ENCODE results near the gene CACNA1C.
"Not testable (repeated sequence)": the region's sequence is repeated elsewhere in the genome, so short reads cannot be mapped to it uniquely, and the experiment has no call there.

CACNA1C gene

GRCh38 chr12:2124466-2125023, 71.8 kb downstream of the CACNA1C start:
- Histone ChIP-seq H3K36me3 (ENCODE audit: control insufficient read depth in 4 of 4, insufficient read depth in 4 of 4, low read length in 3 of 4) (no peaks in the 10 kb centered on the region), H3K4me3 (ENCODE audit: control insufficient read depth in 1 of 7, extremely low read depth in 1 of 7, insufficient read depth in 4 of 7, low read depth in 2 of 7, low read length in 6 of 7) (no peak overlapping the region), H3K4me1 (ENCODE audit: control extremely low read depth in 1 of 4, control insufficient read depth in 4 of 4, insufficient read depth in 4 of 4, low read length in 3 of 4) (no peaks in the 10 kb centered on the region), H3K9me3 (ENCODE audit: control extremely low read depth in 1 of 5, control insufficient read depth in 4 of 5, insufficient read depth in 2 of 5, low read depth in 1 of 5, low read length in 4 of 5) (no peaks in the 10 kb centered on the region), H3K27ac (ENCODE audit: insufficient read depth in 1 of 2, low read depth in 1 of 2, low read length in 2 of 2, poor library complexity in 1 of 2, severe bottlenecking in 2 of 2) (no peak overlapping the region), H3K27me3 (replicated peaks in 2 of 5; ENCODE audit: control insufficient read depth in 4 of 5, insufficient read depth in 5 of 5, low read length in 4 of 5) (peaks cover 0 to 3% (median 0%) of the 10 kb centered on the region in 5 experiments)
- DNase-seq, result no peak
- CTCF ChIA-PET, result no interaction called here
- POLR2A ChIA-PET, result no interaction called here
- 89% methylated on average over 13 of the region's 13 CpGs for WGBS (ENCODE audit: insufficient coverage)

GRCh38 chr12:2125651-2126522, 73.1 kb downstream of the CACNA1C start:
- no peaks in the 10 kb centered on the region for H3K4me1 ChIP-seq (ENCODE audit: control extremely low read depth in 1 of 4, control insufficient read depth in 4 of 4, insufficient read depth in 4 of 4, low read length in 3 of 4)
- no peak overlapping the region for H3K27ac ChIP-seq (ENCODE audit: insufficient read depth in 1 of 2, low read depth in 1 of 2, low read length in 2 of 2, poor library complexity in 1 of 2, severe bottlenecking in 2 of 2)
- H3K27me3 ChIP-seq (replicated peaks in 2 of 5; ENCODE audit: control insufficient read depth in 4 of 5, insufficient read depth in 5 of 5, low read length in 4 of 5), result peaks cover 0 to 3% (median 0%) of the 10 kb centered on the region in 5 experiments
- no peaks in the 10 kb centered on the region for H3K9me3 ChIP-seq (ENCODE audit: control extremely low read depth in 1 of 5, control insufficient read depth in 4 of 5, insufficient read depth in 2 of 5, low read depth in 1 of 5, low read length in 4 of 5)
- ChIA-PET CTCF (interaction anchor here (0.6 kb wide), 1 partner anchor 485 kb away, joined by 3 read pairs; no protein-coding TSS in a partner anchor), POLR2A (no interaction called here)
- WGBS (ENCODE audit: insufficient coverage), result 85% methylated on average over 9 of the region's 11 CpGs
- no peaks in the 10 kb centered on the region for H3K36me3 ChIP-seq (ENCODE audit: control insufficient read depth in 4 of 4, insufficient read depth in 4 of 4, low read length in 3 of 4)
- no peak for DNase-seq
- H3K4me3 ChIP-seq (ENCODE audit: control insufficient read depth in 1 of 7, extremely low read depth in 1 of 7, insufficient read depth in 4 of 7, low read depth in 2 of 7, low read length in 6 of 7), result no peak overlapping the region

GRCh38 chr12:2126676-2127406, 74.1 kb downstream of the CACNA1C start:
- DNase-seq, result no peak
- ChIA-PET POLR2A (no interaction called here), CTCF (no interaction called here)
- no peaks in the 10 kb centered on the region for H3K36me3 ChIP-seq (ENCODE audit: control insufficient read depth in 4 of 4, insufficient read depth in 4 of 4, low read length in 3 of 4)
- 100% methylated on average over 2 of the region's 8 CpGs for WGBS (ENCODE audit: insufficient coverage)
- H3K27ac ChIP-seq (ENCODE audit: insufficient read depth in 1 of 2, low read depth in 1 of 2, low read length in 2 of 2, poor library complexity in 1 of 2, severe bottlenecking in 2 of 2), result no peak overlapping the region
- no peaks in the 10 kb centered on the region for H3K9me3 ChIP-seq (ENCODE audit: control extremely low read depth in 1 of 5, control insufficient read depth in 4 of 5, insufficient read depth in 2 of 5, low read depth in 1 of 5, low read length in 4 of 5)
- no peaks in the 10 kb centered on the region for H3K4me1 ChIP-seq (ENCODE audit: control extremely low read depth in 1 of 4, control insufficient read depth in 4 of 4, insufficient read depth in 4 of 4, low read length in 3 of 4)
- H3K27me3 ChIP-seq (replicated peaks in 2 of 5; ENCODE audit: control insufficient read depth in 4 of 5, insufficient read depth in 5 of 5, low read length in 4 of 5), result peaks cover 0 to 3% (median 0%) of the 10 kb centered on the region in 5 experiments
- H3K4me3 ChIP-seq (ENCODE audit: control insufficient read depth in 1 of 7, extremely low read depth in 1 of 7, insufficient read depth in 4 of 7, low read depth in 2 of 7, low read length in 6 of 7), result no peak overlapping the region

GRCh38 chr12:2129076-2129475, 76.3 kb downstream of the CACNA1C start:
- CTCF ChIA-PET, result no interaction called here
- no peaks in the 10 kb centered on the region for H3K36me3 ChIP-seq (ENCODE audit: control insufficient read depth in 4 of 4, insufficient read depth in 4 of 4, low read length in 3 of 4)

GRCh38 chr12:2135661-2136418, 83.1 kb downstream of the CACNA1C start:
- H3K4me1 ChIP-seq (ENCODE audit: control extremely low read depth in 1 of 4, control insufficient read depth in 4 of 4, insufficient read depth in 4 of 4, low read length in 3 of 4); H3K36me3 ChIP-seq (ENCODE audit: control insufficient read depth in 4 of 4, insufficient read depth in 4 of 4, low read length in 3 of 4); H3K27me3 ChIP-seq (replicated peaks in 2 of 5; ENCODE audit: control insufficient read depth in 4 of 5, insufficient read depth in 5 of 5, low read length in 4 of 5); H3K4me3 ChIP-seq (ENCODE audit: control insufficient read depth in 1 of 7, extremely low read depth in 1 of 7, insufficient read depth in 4 of 7, low read depth in 2 of 7, low read length in 6 of 7); CTCF ChIA-PET; H3K9me3 ChIP-seq (ENCODE audit: control extremely low read depth in 1 of 5, control insufficient read depth in 4 of 5, insufficient read depth in 2 of 5, low read depth in 1 of 5, low read length in 4 of 5); DNase-seq; H3K27ac ChIP-seq (ENCODE audit: insufficient read depth in 1 of 2, low read depth in 1 of 2, low read length in 2 of 2, poor library complexity in 1 of 2, severe bottlenecking in 2 of 2); POLR2A ChIA-PET: not testable (repeated sequence)
- 100% methylated on average over 7 of the region's 37 CpGs for WGBS (ENCODE audit: insufficient coverage)

More at GRCh38 chr12:2129076-2129475, 76.3 kb downstream of the CACNA1C start:
- H3K4me1 ChIP-seq (ENCODE audit: control extremely low read depth in 1 of 4, control insufficient read depth in 4 of 4, insufficient read depth in 4 of 4, low read length in 3 of 4), result no peaks in the 10 kb centered on the region
- H3K4me3 ChIP-seq (ENCODE audit: control insufficient read depth in 1 of 7, extremely low read depth in 1 of 7, insufficient read depth in 4 of 7, low read depth in 2 of 7, low read length in 6 of 7), result no peak overlapping the region
- no peaks in the 10 kb centered on the region for H3K9me3 ChIP-seq (ENCODE audit: control extremely low read depth in 1 of 5, control insufficient read depth in 4 of 5, insufficient read depth in 2 of 5, low read depth in 1 of 5, low read length in 4 of 5)
- H3K27ac ChIP-seq (ENCODE audit: insufficient read depth in 1 of 2, low read depth in 1 of 2, low read length in 2 of 2, poor library complexity in 1 of 2, severe bottlenecking in 2 of 2), result no peak overlapping the region
- WGBS (ENCODE audit: insufficient coverage), result 87% methylated on average over 4 of the region's 7 CpGs
- peaks cover 0 to 3% (median 0%) of the 10 kb centered on the region in 5 experiments for H3K27me3 ChIP-seq (replicated peaks in 2 of 5; ENCODE audit: control insufficient read depth in 4 of 5, insufficient read depth in 5 of 5, low read length in 4 of 5)
- no peak for DNase-seq
- POLR2A ChIA-PET, result no interaction called here

DNA sequence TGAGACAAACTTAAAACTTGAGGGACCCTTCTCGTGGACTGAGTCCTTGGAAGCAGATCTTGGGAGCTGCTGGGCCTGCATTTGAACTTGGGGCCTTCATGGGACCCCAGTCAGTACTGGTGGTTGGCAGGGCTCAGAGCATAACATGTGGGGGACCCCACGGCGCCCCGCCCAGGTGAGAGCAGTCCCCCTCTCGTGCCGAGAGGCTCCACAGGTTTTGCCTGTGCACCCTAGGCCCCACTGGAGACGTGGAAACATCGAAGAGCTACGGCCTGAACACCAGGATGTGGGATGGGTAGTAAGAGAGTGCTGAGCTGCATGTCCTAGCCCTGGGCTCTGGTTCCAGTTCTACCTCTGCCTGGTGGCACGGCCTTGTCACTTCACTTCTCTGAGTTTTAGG, 84.1 kb downstream of the CACNA1C start:
- CTCF ChIA-PET, result no interaction called here
- no peaks in the 10 kb centered on the region for H3K36me3 ChIP-seq (ENCODE audit: control insufficient read depth in 4 of 4, insufficient read depth in 4 of 4, low read length in 3 of 4)
- no peak overlapping the region for H3K4me3 ChIP-seq (ENCODE audit: control insufficient read depth in 1 of 7, extremely low read depth in 1 of 7, insufficient read depth in 4 of 7, low read depth in 2 of 7, low read length in 6 of 7)
- 100% methylated on average over 6 of the region's 10 CpGs for WGBS (ENCODE audit: insufficient coverage)
- POLR2A ChIA-PET, result no interaction called here
- no peaks in the 10 kb centered on the region for H3K27me3 ChIP-seq (replicated peaks in 2 of 5; ENCODE audit: control insufficient read depth in 4 of 5, insufficient read depth in 5 of 5, low read length in 4 of 5)
- no peak overlapping the region for H3K27ac ChIP-seq (ENCODE audit: insufficient read depth in 1 of 2, low read depth in 1 of 2, low read length in 2 of 2, poor library complexity in 1 of 2, severe bottlenecking in 2 of 2)
- no peaks in the 10 kb centered on the region for H3K4me1 ChIP-seq (ENCODE audit: control extremely low read depth in 1 of 4, control insufficient read depth in 4 of 4, insufficient read depth in 4 of 4, low read length in 3 of 4)
- DNase-seq, result no peak
- H3K9me3 ChIP-seq (ENCODE audit: control extremely low read depth in 1 of 5, control insufficient read depth in 4 of 5, insufficient read depth in 2 of 5, low read depth in 1 of 5, low read length in 4 of 5), result no peaks in the 10 kb centered on the region

All from common myeloid progenitor, CD34-positive (primary cell).